HG02884 (cell line): ENCODE measurements around the gene FOXD4L1.
"Not testable (repeated sequence)": the region's sequence is repeated elsewhere in the genome, so short reads cannot be mapped to it uniquely, and the experiment has no call there.

ENCODE experiments used
- ATAC-seq: cut with Tn5 transposase; IDR thresholded peaks from one replicate; pipeline ENCODE4 v1.9.1; 2021; ENCODE audit warnings: mild to moderate bottlenecking, moderate library complexity; ENCODE audit not compliant: unreplicated experiment

FOXD4L1 gene

DNA sequence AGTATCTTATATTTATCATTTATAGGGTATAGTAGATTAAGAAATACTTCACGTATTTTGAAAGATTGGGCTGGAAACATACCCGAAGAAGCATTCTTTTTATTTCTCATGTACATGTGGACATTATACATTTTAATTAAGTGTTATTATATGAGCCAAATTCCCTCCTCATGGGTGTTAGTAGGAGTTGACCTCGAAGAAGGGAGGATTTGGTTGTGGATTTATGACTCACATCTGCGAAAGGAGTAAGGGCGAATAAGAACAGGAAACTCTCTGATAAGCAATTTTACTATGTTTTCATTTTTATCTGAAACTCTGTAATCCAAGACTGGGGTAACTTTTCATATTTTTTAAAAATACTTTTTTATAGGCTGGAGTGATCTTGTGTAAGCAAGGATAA is 23.0 kb downstream of the FOXD4L1 start:
- not testable (repeated sequence) for ATAC-seq

- not testable (repeated sequence) for ATAC-seq
These were observed 26.5 kb downstream of the FOXD4L1 start for GRCh38 chr2:113524986-113525385.

- ATAC-seq, result not testable (repeated sequence)
These were observed 29.0 kb downstream of the FOXD4L1 start for GRCh38 chr2:113527350-113528045.

GRCh38 chr2:113528126-113528525 is 29.7 kb downstream of the FOXD4L1 start:
- not testable (repeated sequence) for ATAC-seq

DNA sequence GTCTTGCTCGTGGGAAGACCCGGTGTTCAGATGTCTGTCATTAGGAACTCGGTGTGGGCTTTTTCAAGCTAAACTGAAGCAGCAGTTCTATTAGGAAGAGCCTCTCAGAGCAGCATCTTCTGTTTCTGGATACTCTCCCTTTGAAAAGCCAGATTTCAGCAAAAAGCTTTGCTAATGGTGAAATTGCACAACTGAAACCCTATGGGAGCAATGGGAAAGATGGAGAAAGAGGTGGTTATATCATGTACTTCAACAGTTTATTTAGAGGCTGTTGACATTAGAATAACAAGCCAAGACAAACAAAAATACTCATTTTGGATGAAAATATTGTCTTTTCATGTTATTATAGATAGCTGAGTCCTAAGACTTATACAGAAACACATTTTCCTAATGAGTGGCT is 30.4 kb downstream of the FOXD4L1 start:
- ATAC-seq, result not testable (repeated sequence)

DNA sequence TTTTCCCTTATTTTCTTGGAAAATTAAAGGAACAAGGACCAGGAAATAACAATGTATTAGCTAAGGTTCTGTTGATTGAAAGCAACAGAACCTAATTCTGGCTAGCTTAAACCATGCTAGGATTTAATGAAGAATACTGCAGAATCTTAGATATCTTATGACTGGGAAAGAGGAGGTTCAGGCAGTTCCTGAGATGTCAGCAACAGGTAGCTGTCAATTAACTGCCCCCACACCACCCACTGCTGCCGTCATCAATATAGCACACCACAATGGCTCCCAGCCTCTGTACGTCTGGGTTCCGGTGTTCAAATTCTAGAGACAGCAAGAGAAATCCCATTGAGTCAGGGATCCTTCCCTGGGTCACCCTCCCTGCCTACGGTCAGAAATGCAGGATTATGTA is 34.5 kb downstream of the FOXD4L1 start:
- ATAC-seq, result not testable (repeated sequence)

- not testable (repeated sequence) for ATAC-seq
These were observed 38.1 kb downstream of the FOXD4L1 start for GRCh38 chr2:113536573-113536972.

DNA sequence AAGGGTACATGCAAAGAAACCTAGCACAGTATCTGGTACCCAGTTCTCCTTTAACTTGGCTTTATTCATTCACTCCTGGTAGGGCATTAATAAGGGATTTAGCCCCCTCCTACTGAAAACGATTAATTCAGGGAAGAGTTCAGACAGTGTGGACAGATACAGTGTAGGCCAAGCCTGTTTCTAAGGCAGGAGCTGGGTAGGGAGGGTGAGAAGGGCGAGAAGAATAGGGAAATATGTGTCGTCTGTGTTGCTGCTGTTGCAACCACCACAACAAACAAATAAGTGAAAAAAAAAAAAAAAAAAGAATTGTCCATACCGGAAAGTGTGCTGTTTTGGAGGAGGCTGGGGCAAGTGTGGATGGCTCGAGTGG is 42.4 kb downstream of the FOXD4L1 start:
- ATAC-seq, result not testable (repeated sequence)

GRCh38 chr2:113541204-113541975 is 42.9 kb downstream of the FOXD4L1 start:
- not testable (repeated sequence) for ATAC-seq

DNA sequence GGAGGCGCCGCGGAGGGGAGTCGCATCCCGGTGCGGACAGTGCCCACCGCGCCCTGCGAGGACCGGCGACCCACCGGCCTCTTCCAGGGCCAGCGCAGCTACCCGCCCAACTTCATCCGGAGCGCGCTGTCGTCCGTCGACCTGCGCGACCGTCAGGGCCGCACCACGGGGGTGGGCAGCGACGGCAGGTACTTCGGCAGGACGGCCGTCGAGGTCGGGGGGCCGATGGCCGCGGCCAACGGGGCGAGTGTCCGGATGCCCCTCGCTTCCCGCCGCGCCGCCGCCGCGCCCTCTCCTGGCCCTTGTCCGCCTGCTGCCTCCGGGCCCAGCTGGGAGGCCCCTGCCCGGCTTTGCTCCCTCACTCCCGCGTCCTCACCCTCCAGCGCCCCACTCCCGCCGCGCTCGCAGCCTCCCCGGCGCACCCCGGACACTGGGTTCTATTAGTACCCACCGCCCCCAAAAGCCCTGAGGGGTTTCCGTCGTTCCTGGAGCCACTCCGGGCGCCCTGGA is 43.6 kb downstream of the FOXD4L1 start:
- ATAC-seq, result not testable (repeated sequence)

DNA sequence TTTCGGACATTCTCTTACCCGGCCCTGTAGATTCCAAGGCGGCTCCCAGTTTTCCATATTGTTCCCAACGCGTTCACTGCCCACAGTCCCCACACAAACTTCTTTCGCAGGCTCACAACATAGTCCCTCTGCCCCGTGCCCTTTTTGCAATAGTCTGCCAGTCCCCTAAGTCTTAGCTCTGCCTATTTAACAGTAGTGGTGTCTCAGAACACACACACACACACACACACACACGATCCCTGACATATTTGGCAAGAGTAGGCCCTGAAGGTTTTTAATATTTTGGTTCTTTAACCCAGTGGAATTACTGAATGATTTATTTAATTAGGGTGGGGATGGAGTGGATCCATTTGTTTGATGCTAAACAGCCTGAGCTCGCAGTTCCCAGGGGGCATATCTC is 44.1 kb downstream of the FOXD4L1 start:
- not testable (repeated sequence) for ATAC-seq
